Activated CD4-positive, alpha-beta T cell treated with anti-CD3 and anti-CD28 coated beads, Interleukin-2, amount 50 U/mL, for 1 hour (primary cell): ENCODE results near the gene NET1.

Experiments used
- DNase-seq: peaks from one replicate; pipeline ENCODE4 v3.0.0-alpha.2; 2020

The NET1 gene

DNA sequence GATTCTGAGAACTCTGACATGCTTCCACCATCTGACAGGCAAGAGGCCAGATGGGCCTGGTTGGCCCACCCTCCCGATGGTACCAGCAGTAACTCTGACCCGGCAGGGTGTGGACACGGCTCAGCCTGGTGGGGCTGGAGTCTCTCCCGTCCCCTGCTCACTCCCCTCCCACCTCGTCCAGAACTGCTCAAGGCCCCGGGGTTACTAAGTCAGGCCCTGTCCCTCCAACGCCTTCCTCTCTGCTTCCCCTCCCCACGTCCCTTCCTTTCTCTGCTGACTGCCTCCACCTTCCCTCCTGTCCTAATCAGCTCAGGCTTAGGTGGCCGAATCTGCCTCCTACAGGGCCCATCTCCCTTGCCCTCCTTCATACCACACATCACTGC, 74.5 kb downstream of the NET1 start:
- DNase-seq, result no peak

GRCh38 chr10:5488272-5489161, 76.2 kb downstream of the NET1 start:
- DNase-seq, result no peak

DNA sequence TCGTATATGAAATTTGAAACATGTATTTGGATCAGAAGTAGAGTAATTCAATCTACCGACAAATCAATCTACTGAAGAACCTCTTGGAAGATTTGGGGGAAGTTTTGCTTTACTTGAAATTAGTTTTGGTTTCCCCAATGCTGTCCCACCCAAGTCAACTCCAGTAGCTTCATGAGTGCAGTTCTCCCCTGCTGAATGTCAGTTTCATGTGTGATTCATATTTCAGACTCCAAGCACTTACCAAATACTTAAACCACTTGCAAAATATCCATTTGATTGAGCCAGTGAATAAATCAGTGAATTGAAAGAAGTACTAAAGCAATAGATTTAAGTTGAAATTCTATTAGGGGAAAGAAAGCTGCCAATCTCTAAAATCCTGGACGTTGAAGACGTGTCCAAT, 77.7 kb downstream of the NET1 start:
- DNase-seq, result no peak

- DNase-seq, result no peak
Measured at GRCh38 chr10:5490698-5491464, 78.5 kb downstream of the NET1 start.

DNA sequence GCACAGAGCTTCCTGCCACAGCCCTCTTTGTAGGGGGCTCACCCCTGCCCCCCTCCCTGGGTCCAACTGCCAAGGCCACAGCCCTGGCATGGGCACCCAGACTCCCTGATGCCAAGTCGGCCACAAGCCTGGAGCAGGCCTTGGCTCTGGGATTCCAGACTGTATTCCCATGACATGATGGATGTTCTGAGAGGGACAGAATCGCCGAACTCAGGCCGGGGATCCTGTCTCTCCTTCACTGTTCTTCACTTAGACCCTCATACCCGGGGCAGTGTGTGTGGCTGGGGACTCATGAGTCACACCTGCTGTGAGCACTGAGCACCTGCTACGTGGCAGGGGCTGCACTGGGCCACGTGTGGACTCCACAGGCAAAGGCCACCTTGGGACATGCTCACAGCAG, 79.1 kb downstream of the NET1 start:
- DNase-seq, result no peak

- no peak for DNase-seq
Measured at GRCh38 chr10:5492322-5492855, 80.0 kb downstream of the NET1 start.

- no peak for DNase-seq
Measured at GRCh38 chr10:5492929-5493576, 80.7 kb downstream of the NET1 start.

DNA sequence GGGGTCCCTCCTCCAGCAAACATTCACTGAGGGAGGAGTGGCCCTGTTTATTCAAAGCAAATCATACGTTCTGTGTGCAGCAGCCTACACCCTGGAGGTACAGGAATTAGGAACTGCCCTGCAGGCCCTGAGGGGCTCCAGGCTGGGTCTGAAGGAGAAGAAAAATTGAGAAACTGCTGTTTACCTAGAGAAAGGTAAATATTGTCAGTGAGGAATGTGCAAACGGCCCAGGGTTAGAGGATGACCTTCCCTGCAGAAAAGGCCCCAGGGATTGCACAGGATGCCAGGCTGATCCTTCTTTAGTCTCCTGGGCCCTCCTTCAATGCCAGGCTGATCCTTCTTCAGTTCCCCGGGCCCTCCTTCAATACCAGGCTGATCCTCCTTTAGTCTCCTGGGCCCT, 81.3 kb downstream of the NET1 start:
- no peak for DNase-seq

DNA sequence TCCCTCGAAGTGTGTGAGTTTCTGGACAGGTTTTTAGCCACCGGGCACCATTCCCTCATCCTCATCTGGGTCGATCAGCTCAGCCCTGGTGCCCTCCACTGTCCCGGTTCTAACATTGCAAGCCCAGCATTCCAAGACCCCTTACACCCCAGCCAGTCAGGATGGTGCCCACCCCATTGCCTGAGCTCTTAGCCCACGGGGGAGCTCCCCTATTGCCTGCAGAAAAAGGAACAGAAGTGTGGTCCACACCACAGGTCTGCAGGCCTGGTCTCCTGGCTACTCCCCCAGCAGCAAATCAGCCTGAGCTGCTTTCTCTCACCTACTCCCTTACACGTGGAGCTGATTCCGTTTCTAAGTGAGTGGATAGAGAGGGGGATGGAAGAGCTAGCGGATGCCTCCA, 82.3 kb downstream of the NET1 start:
- DNase-seq, result no peak

- DNase-seq, result no peak
Measured at GRCh38 chr10:5496261-5497250, 84.2 kb downstream of the NET1 start.

DNA sequence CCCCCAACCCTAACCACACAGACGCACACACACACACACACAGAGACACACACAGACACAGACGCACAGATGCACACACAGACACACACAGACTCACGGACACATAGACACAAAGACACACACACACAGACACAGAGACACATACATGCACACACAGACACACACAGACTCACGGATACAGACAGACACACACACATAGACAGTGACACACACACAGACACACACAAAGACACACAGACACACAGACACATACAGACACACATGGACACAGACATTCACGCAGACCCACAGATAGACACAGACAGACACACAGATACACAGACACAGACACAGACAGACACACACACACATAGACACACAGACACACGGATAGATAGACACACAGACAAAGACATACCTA, 84.9 kb downstream of the NET1 start:
- no peak for DNase-seq

GRCh38 chr10:5497948-5498730, 85.8 kb downstream of the NET1 start:
- no peak for DNase-seq

DNA sequence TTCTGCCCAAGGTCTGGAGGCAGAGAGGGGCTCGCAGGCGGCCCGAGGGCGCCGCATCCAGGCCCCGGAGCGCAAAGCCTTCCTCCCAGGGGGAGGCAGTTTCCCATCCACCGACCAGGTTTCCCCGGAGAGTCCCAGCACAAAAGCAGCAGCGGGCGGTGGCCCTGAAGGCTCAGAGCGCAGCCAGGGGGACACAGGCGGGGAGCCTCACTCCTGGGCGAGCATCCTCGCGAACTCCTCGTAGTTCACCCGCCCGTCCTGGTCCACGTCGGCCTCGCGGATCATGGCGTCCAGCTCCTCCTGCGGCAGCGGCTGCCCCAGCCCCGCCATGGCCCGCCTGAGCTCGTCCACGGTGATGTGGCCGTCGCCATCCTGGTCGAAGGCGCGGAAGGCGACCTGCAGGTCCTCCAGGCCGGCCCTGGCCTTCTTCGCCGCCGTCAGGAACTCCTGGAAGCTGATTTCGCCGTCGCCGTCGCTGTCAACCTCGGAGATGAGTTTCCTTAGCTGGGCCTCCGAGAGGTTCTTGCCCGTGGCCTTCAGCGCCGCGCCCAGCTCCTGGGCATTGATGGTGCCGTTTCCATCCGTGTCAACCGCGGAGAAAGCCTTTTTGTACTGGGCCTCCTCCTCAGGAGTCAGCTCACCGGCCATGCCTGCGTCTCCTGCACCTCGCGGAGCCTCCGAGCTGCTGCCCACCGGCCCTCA, 86.6 kb downstream of the NET1 start:
- DNase-seq, result no peak

DNA sequence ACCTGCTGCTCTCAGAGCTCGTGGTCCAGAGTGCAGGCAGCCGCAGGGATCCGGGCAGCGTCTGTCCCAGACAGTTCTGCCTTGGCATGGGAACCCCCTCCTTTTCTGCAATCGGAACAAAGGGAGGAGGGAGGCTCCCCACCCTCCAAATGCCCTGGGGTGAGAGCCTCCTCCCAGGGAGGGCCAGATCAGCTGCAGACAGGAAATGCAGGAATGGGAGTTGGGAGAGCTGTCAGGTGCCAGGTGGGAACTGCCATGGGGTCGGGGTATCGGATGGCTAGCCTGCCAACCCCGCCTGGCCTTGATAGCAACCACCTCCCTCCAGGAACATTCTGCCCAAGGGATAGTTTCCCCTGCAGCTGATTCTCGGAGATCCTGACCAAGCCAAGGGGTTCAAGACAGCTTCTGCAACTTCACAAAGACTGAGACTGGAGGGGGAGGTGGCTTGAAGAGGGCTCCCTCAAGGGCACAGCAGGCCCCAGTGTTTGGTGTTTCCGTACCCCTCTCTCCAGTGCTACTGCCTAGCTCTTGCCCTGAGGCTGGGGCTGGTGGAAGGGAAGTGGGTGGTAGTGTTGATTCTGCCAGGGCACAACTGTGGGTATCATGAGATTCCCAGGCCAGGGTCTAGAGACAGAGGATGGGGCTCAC, 87.3 kb downstream of the NET1 start, which contains the start of gene CALML5:
TSS of gene CALML5 (minus strand) at position 78 of the 648 bp plus-strand sequence. CDS start 132 bp downstream, outside the sequence.
- no peak for DNase-seq

- DNase-seq, result no peak
Measured at GRCh38 chr10:5500162-5500670, 87.9 kb downstream of the NET1 start.

GRCh38 chr10:5500910-5501309, 88.6 kb downstream of the NET1 start:
- DNase-seq, result no peak

DNA sequence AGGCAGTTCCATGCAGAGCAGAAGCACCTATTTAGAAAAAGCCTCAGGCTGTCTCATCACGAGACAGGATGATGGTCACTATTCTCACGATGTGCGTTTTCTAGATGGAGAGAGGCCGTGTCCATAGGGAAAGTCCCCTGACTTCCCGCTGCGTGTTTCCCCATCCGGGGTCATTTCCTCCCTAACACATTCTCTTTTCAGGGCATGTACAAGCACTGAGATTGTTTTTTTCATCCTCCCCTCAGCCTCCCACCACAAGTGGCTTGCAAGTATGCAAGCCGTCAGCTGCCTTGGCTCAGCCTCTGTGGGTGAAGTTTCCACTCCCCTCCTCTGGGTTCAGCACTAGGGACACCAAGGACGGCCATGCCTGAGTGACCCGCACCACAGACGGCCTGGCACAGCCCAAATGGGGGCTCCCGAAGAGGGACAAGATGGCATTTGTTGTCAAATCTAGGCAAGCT, 89.7 kb downstream of the NET1 start:
- no peak for DNase-seq

- DNase-seq, result no peak
Measured at GRCh38 chr10:5502571-5503476, 90.5 kb downstream of the NET1 start.

GRCh38 chr10:5503477-5503835, 91.1 kb downstream of the NET1 start:
- no peak for DNase-seq
